Measurements from ENCODE around the gene RHCG.

RHCG gene

DNA sequence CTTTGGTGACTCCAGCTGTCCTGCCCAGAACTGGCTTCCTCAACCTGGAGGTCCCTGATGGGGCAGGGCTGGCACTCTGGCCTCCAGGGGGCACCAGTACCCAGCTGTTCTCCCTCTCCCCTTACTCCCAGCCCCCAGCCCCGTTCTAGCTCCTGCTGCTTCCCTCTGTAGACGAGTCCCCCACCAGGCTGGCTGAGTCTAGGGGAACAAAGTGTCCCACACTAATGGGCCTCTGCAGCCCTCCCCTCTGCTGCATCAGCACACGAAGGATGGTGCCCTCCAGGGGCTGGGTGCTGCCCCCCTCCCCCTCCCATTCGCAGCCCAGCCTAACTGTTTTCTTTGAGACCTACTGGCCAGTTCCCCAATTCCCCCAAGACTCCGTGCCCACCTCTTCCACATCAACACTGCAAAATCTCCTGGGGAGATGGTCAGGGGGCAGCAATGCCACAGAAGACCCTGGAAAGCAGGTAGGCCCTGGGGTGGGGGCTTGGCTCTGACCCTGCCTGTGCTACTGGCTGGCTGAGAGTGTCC, 4.2 kb downstream of the RHCG start:
- no peak overlapping the region for H3K27ac ChIP-seq
- CTCF ChIA-PET, result interaction anchor here (0.6 to 1.3 kb wide), 4 partner anchors 21 to 490 kb away, joined by 3 to 4 read pairs (median 4); no protein-coding TSS in a partner anchor
- peak; percentile 27 for DNase-seq (ENCODE audit: low spot score)
- TF ChIP-seq, protein P1, sequence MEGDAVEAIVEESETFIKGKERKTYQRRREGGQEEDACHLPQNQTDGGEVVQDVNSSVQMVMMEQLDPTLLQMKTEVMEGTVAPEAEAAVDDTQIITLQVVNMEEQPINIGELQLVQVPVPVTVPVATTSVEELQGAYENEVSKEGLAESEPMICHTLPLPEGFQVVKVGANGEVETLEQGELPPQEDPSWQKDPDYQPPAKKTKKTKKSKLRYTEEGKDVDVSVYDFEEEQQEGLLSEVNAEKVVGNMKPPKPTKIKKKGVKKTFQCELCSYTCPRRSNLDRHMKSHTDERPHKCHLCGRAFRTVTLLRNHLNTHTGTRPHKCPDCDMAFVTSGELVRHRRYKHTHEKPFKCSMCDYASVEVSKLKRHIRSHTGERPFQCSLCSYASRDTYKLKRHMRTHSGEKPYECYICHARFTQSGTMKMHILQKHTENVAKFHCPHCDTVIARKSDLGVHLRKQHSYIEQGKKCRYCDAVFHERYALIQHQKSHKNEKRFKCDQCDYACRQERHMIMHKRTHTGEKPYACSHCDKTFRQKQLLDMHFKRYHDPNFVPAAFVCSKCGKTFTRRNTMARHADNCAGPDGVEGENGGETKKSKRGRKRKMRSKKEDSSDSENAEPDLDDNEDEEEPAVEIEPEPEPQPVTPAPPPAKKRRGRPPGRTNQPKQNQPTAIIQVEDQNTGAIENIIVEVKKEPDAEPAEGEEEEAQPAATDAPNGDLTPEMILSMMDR (conservative IDR thresholded peaks at IDR 0.05; ENCODE audit: low read depth), result peak; percentile 41; the same call in 1 of the 2 replicates
- POLR2A ChIA-PET (ENCODE audit: low non-redundant PET), result no interaction called here

DNA sequence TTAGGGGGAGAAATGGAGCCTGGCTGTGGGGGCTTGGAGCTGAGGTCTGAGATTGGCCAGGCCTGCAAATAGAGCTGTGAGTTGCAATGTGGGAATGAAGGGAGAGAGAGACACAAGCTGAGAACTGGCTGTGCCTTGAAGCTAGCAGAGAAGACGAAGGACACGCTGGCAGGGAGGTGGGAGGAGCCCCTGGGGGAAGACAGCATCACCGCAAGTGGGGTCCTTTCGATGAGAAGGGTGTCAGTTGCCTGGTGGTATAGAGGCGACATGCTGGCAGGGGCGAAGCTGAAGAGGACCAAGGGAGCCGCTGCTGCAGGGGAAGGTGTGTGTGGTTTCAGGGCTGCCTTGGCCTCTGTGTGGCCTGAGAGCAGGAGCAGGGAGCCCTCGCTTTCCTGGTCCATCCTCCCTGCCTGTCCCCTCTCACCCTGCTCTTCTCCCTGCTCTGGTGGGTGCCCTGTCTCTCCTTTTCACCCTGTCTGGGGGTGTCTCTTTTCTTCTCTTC, 5.5 kb downstream of the RHCG start:
- ChIA-PET POLR2A (ENCODE audit: low non-redundant PET) (no interaction called here), CTCF (interaction anchor here (0.6 kb wide), 1 partner anchor 1120 kb away, joined by 4 read pairs; no protein-coding TSS in a partner anchor)
- H3K27ac ChIP-seq, result no peak overlapping the region
- TF ChIP-seq, protein P1 (conservative IDR thresholded peaks at IDR 0.05; ENCODE audit: low read depth), result no peak
- DNase-seq (ENCODE audit: low spot score), result no peak

DNA sequence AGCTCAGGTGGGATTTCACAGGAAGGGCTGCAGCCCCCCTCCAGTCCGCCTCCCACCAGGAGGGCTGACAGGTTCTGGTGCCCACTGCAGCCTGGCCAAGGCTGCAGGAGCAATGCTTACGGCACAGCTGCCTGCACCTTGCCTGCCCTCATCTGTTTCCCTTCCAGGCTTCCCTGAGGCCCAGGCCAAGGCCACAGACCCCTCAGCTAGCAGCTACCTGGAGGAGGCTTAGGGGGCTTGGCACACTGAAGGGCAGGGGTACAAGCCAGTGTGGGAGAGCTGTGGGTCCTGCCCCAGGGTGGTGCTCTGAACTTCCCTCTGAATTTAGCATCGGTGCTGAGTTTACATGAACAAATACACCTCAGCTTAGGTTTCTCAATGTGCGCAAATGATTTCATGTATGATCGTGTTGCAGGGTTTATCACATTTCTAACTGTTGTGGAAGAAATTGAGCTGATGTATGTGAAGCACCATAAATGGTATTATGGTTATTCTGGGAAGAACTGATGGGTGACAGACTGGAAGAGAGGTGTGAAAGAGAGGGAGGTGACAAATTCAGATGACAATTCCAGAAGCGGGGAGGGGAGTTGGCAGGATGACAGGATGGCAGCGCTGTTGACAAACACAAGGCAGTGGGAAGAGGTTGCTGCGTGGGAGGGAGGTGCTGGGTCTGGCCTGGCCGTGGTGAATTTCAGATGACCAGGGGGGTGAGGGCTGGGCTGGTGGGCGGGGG, 6.1 kb downstream of the RHCG start:
- no peak overlapping the region for H3K27ac ChIP-seq
- CTCF ChIA-PET, result interaction anchor here (0.6 to 1.2 kb wide), 3 partner anchors 15 to 1120 kb away, joined by 4 to 5 read pairs (median 4); no protein-coding TSS in a partner anchor
- POLR2A ChIA-PET (ENCODE audit: low non-redundant PET), result no interaction called here
- no peak for DNase-seq (ENCODE audit: low spot score)
- TF ChIP-seq, protein P1 (conservative IDR thresholded peaks at IDR 0.05; ENCODE audit: low read depth), result no peak

DNA sequence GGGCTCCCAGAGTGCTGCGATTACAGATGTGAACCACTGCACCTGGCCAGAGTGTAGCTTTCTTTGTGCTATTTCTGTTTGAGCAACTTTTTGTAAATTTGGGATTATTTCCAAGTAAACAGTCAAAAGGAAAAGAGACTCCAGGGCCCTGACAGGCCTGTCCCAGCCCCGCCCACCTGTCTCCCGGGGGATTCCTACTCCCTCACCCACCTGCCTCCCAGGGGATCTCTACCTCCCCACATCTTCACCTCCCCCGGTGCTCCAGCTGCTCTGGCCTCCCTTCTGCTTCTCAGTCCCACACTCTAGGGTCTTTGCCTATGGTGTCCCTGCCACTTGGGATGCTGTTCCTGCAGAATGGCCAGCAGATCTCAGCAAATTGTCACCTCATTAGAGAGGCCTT, 7.0 kb downstream of the RHCG start:
- TF ChIP-seq, protein P1 (conservative IDR thresholded peaks at IDR 0.05; ENCODE audit: low read depth), result no peak
- no peak overlapping the region for H3K27ac ChIP-seq
- CTCF ChIA-PET, result interaction anchor here (0.5 to 1.4 kb wide), 5 partner anchors 10 to 131 kb away, joined by 3 to 7 read pairs (median 4); no protein-coding TSS in a partner anchor
- POLR2A ChIA-PET (ENCODE audit: low non-redundant PET), result interaction anchor here (0.6 kb wide), 1 partner anchor 61 kb away, joined by 8 read pairs; no protein-coding TSS in a partner anchor
- no peak for DNase-seq (ENCODE audit: low spot score)

DNA sequence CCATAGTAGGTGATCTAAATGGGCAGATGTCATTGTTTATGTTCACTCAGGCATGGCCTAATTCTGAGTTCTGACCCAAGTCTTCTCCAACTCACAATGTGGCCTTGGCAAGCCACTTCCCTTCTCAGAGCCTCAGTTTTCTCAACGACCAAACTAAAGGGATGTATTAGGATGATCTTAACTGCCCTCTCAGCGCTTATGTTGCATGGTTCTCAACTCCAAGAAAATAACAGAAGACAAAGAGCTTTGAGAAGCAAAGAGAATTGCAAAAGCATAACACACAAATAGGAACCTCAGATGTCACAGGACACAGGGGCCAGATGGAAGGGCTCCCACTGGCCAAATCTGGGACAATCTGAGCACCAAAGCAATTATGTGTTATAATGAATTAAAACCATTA, 8.6 kb downstream of the RHCG start:
- TF ChIP-seq, protein P1 (conservative IDR thresholded peaks at IDR 0.05; ENCODE audit: low read depth), result no peak
- no peak overlapping the region for H3K27ac ChIP-seq
- ChIA-PET POLR2A (ENCODE audit: low non-redundant PET) (no interaction called here), CTCF (interaction anchor here (0.7 to 1.4 kb wide), 2 partner anchors 48 to 129 kb away, joined by 4 to 7 read pairs; no protein-coding TSS in a partner anchor)
- DNase-seq (ENCODE audit: low spot score), result no peak

DNA sequence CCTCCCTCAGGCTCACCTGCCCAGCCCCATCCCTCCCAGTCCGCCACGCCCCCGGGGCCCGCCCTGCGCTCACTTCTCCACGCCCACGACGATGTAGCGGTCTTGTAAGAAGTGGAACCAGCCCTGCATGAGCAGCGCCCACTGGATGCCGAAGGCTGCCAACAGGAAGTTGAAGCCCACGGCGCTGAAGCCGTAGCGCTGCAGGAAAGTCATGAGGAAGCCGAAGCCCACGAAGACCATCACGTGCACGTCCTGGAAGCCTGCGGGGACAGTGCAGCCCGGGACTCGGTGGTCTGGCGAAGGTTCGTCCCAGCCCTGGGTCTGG, 9.7 kb downstream of the RHCG start:
- H3K27ac ChIP-seq, result no peak overlapping the region
- peak; percentile 54 for DNase-seq (ENCODE audit: low spot score)
- TF ChIP-seq, protein P1 (conservative IDR thresholded peaks at IDR 0.05; ENCODE audit: low read depth), result no peak
- ChIA-PET CTCF (no interaction called here), POLR2A (ENCODE audit: low non-redundant PET) (no interaction called here)

Data from RWPE1 (cell line).